HG03457 (cell line): ENCODE data around the gene SH3BP5L.

Source experiments
- ATAC-seq: cut with Tn5 transposase; IDR thresholded peaks from one replicate; pipeline ENCODE4 v1.9.1; 2021; ENCODE audit warnings: moderate number of reproducible peaks; ENCODE audit not compliant: unreplicated experiment

SH3BP5L gene

DNA sequence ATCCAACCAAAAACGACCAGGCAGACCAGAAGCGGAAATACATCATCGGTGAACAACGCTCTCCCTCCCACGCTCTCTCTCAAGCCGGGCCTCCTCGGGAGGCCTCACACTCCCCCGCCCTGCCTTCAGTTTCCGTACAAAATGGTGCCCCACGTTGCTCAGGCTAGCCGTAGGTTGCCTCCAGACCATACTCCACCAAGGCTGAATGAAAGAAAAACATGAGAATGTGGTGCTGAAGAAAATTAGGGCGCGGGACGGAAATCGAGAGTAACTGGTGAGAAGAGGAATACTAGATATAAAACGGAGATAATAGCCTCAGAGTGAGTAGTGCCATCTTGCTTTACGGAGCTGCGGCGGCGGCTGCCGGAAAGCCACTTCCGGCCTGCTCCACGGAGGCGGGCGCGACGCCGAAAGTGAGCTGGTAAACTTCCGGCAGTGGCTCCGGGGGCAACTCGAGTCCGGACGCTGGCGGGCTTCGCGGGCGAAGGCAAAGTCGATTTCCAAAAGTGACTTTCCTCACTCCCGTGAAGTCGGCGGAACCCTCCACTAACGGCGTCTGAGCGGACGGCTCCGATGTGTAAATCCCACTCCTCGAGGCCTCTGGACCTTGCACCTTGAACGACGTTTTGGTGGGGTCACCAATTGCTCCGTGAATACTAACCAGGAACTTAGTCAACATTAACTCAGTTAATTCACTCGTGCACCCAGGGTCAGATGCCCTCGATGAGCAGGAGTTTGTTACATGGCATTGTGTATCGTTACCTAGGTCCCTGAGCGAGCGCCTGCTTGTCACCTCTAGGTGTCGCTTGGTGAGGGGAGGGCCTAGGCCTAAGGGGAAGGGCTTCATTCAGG is at the start of gene SH3BP5L:
Gene SH3BP5L (minus strand): TSS at position 7 of the 852 bp plus-strand sequence. CDS start 980 bp downstream, outside the sequence.
- peak; percentile 92 for ATAC-seq

DNA sequence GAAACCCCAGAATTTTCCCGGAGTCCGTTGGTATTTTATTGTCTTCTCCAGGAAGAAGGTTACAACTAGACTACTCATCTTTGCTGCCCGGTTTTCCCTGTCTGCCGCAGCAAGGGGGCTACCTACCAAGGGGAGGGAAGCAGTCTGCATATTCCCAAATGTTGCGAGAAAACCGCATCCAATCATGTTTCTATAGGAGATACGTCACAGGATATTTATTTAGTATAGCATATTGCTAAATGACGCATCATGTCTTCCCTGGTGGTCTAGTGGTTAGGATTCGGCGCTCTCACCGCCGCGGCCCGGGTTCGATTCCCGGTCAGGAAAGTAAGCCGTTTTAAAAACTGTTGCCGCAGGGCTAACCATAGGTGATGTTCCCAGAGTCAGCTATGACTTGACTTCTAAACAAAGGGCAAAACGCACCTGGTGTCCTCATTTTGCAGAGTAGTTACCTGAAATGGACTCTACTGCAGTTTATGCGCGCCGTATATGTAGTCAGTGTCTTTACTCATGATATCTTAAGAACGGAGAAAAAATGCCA is 48.3 kb upstream of the SH3BP5L start:
- peak; percentile 62 for ATAC-seq

DNA sequence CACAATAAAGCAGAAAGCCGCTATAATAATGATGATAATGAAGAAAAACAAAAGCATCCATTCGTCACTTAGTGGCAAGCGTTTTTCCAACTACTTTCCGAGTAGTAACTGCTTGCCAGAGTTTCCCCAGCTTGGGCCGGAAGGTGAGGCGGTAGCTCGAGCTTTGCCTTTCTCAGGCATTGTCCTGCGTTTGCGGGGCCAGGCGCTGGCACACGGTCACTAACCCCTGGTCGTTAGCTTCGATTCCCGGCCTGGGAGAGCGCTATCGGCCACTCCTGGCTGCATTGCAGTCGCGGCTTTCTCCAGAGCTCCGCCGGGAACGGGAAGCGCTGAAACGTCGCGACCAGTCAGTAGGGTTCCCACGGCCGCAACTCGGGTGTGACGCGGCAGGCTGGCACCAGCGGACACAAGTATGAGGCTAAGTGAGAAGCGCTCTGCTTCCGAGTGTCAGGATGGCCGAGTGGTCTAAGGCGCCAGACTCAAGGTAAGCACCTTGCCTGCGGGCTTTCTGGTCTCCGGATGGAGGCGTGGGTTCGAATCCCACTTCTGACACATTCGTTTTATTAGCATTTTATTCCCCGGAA is 47.8 kb upstream of the SH3BP5L start:
- ATAC-seq = peak; percentile 68

DNA sequence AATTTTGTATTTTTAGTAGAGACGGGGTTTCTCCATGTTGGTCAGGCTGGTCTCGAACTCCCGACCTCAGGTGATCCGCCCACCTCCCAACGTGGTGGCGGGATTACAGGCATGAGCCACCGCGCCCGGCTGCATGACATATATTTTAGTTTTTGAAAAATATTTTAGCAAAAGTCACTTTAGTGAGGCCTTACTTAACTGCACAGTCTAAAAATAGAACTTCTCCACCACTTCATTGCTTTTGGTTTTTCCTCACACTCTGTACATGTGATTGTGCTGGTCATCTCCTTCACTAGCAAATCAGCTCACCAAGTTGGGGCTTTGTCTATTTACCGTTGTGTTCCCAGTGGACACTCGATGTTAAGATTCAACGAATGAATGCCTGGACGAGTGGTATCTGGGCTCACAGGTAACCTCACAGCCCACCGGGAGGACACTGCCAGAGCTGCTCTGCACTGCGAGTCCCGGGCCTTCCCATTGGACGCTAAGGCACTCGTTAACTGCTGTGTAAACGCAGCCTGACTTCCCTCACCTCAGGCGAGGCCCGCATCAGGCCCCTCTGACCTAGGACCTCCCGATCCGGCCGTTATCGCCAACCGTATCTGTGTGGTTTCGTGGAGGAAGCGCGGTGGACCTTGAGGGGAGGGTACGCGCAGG is 47.2 kb upstream of the SH3BP5L start:
- ATAC-seq = peak; percentile 22

DNA sequence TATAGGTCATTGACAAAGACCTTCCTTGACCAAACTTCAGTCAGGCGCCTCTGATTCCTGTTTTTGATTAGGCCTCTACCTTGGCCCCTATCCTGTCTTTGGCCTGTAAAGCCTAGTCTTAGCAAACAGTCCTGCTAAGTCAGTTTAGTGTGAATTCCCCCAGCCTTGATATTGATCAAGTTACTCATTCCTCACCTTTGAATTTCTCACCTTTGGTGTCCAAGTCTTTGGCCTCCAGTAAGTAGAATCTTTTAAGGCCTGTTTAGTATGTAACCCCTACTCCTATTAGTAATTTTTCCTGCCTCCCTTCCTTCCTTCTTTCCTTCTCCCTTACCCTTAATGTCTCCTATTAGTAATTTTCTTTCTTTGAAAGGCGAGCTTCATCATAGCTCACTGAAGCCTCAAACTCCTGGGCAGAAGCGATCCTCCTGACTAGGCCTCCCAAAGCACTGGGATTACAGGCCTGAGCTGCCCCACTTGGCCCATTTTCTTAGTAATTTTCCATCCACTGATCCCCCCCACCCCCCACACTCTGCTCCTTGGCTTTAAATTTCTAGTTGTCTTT is 46.2 kb upstream of the SH3BP5L start:
- ATAC-seq = no peak

DNA sequence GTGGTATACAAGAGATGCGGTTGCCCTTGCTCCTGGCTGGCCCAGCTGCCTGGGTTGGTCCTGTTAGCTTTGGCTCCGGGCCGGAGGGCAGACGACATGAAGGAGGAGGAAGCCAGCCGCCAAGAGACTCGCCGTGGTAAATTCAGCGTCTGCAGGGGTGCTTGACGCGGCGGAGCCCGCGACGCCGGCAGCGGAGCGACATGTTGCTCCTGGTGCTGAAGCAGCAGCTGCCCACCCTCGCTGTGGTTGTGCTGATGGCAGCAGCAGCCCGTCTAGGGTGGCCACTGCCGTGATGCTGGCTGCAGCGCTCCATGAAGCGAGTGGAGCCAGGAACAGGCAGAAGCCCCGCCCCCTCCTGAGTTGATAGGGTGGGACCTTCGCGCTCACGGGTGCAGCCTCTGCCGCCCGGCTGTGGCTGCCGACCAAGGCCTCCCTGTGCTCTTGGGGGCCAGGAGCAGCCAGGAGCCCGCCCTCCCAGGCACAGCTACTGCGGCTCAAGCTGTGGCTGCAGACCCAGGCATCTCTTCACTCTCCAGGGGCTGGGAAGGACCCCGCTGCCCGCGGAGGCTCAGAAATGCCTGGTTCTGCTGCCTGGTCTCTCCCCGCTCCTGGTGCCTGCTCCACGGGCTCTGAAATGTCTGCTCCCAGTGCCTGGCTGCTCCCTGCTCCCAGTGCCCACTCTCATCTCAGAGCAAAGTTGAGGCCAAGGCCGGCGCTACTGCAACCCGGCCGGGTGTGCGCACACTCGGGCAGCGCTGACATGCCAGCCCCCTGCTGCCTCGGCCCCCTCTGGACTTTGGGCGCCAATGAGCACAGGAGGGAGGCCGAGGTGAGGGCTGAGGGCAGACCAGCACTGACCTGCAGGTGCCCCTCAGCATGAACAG is 37.5 kb upstream of the SH3BP5L start:
- ATAC-seq = peak; percentile 47

DNA sequence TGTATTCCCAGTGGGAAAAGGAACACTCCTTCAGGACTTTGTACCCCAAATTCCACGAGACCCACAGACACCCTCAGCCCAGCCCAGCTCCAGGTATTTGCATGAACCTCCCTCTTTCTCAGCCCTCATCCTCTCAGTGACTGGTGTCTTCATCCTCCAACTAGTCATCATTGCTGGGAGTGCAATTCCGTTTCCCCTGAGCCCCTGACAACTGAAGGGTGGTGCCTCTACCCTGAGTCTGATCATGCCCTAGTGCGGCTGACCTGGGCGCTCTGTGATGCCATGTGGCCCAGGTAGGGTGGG is 36.9 kb upstream of the SH3BP5L start:
- peak; percentile 0 for ATAC-seq

DNA sequence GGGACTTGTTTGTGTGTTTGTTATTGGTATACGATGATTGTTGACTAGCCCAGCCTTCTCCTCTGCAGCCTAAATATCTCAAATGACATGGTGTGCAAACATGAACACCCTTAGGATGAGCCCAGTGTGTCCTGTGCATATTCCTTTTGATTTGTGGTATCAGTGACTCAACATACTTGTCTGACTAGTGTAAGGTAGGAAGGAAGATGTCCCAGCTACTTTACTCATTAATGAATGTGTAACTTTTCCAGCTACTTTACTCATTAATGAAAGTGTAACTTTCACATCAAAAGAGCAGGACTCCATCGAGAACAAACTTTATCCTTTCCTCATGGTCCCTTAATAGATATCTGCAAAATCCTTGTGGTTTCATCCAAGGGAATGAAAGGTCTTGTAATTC is 35.9 kb upstream of the SH3BP5L start:
- no peak for ATAC-seq

DNA sequence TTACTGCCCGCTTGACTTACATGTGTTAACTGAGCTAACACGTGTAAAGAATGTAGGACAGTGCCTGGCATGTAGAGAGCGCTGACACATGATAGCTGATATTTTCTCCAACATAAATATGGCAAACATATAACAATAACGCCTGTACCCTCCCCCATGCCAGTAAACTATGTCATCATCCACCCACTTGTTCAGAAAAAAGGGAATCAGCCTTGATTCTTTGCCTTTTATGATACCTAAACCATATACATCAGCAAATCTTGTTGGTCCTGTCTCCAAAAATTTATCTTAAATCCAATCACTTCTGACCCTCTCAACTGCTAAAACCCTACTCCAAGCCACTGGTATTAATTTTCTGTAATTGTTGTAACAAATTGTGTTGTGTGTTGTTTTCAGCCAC is 34.3 kb upstream of the SH3BP5L start:
- no peak for ATAC-seq

DNA sequence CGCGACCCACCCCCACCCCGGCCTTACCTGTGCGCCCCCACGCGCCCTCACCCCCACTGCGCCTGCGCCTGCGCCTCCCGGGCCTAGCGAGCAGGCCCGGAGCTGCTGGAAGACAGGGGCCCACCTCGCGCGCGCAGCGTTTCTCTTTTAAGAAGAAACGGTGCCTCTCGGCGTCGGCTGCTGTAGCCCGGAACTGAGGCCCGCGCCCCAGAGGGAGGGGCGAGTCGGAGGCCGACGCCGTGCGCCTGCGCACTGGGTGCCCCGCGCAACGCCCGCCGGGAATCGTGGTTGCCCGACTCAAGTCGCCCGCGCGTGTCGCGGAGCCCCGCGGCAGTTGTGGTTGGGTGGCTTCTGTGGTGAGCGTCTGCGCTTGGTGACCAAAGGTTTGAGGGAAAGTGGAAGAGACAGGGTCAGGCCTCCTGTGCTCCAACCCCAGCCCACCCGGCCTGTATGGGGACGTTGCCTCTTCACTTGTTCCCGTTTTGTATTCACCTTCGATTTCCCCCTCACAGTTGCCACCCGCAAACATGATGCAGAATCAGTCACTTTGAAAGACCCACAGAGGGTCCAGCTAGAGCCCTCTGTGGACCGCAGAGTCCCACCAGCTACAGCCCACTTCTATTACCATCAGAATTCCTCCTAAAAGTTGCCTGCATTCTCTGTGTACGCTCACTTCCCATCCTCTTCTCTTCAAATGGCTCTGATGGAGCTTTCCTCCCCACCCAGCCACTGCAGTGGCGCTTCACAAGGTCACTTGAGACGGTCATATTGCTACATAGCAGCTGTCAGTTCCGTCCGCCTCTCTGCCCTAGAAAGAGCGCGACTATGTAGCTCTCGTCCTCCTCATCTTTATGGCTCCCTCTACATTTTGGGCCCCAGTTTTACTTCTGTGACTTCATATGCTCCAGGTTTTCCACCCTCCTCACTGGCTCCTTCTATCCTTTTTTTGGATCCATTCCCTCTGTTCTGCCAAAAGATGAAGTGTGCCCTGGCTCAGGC is 33.5 kb upstream of the SH3BP5L start, which contains the start of gene ZNF692:
Gene ZNF692 (minus strand): TSS at position 195 of the 999 bp plus-strand sequence. CDS start 776 bp downstream, outside the sequence.
- ATAC-seq = peak; percentile 80

DNA sequence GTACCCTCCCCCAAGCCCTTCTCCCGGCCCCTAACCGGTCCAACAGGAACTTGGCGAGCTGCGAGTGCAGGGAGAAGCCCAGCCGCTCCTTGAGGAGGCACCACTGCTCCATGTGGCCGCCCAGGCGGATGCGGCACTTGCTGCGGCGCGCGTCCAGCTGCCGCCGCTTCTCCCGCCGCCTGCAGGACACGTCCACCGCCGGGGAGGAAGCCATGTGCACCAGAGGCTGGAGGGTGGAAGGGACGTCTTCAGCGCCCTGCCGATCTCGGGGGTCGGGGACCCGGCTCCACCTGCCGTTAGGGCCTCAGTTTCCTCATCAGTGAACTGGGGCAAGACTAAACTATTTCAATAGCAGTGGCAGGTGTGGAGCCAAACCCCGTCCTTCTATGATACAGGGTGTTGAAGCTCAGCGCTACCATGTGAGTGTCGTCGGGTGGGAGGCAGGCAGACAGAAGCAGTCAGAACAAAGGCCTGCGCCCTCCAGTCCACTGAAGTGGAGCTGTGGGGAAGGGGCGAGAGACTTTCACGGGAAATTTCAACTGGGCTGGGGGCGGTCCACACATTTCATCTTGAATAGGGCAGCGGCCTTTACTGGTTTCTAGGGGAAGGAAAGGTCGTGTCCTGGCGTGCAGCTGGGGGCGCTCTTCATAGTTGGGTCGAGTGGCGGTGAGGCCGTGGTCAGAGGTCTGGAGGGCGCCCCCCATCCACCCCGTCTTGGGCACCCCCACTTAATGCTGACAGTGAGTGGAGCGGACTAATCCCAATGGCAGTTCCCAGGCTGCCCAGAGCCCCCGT is 32.6 kb upstream of the SH3BP5L start:
- ATAC-seq = peak; percentile 23

DNA sequence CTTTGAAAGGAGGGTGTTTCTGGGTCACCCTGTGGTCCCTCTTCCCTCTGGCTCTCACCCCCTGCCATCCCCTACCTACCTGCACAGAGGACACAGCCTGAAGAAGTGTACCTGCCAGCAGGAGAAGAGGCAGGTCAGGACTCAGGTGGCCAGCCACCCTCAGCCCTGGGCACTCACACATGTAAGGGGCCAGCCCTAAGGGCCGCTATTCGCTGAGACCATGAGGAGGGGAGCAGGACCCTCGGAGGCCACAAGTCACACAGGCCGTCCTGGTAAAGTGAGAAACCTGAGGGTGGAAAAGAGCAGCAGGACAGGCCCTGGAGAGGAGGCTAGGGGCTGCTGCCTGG is 32.0 kb upstream of the SH3BP5L start:
- no peak for ATAC-seq

DNA sequence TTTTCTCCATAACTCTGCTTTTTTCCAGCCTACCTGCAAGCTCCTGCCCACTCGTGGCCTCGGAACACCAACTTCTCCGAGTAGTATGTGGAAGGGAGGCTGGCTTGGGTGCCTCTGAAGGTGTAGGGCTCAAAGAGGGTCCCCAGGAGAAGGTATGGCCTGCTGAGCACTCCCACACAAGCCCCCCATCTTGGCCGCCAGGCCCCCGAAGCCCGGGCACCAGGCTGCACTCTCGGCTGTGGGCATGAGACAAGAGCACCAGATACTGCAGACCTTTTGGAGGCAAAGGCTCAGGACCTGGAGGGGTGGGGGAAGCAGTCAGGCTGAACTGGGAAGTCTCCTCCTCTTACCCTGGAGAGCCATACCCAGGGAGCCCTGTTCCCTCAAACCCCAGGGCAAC is 31.5 kb upstream of the SH3BP5L start:
- ATAC-seq = no peak

DNA sequence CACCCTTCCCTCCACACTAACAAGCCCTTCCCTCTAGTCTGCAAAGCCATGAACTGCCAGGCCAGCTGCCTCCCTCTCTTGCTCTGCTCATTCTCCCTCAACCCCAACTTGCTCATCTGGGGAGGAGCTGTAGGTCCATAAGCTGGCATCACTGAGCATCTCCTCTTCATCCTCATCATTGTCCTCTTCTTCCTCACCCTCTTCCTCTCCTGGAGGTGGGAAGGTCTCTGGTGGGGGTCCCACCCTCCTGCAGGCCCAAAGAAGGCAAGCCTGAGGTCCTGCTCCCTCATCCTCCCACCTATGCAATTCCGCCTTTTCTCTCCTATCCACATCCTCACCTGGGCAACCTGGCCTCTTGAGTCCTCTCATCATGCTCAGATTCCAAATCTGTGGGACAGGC is 30.5 kb upstream of the SH3BP5L start:
- no peak for ATAC-seq

DNA sequence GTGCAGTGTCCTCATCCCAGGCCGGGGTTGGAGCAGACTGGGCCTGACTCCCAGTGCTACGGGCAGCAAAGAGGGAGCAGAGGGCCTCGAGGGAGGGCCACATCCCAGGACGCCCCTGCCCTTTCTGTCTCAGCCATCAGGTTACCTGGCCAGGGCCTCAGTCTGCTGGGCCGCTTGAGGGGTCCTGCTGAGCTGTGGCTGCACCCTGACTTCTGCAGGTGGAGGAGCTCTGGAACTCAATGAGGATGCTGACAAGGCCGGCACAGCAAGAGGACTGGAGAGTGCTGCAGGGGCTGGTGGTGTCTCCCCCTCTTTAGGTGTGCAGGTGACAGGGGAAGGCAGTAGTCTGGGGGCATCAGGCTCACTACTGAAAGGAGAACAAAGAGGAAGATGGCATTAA is 29.9 kb upstream of the SH3BP5L start:
- ATAC-seq = no peak

DNA sequence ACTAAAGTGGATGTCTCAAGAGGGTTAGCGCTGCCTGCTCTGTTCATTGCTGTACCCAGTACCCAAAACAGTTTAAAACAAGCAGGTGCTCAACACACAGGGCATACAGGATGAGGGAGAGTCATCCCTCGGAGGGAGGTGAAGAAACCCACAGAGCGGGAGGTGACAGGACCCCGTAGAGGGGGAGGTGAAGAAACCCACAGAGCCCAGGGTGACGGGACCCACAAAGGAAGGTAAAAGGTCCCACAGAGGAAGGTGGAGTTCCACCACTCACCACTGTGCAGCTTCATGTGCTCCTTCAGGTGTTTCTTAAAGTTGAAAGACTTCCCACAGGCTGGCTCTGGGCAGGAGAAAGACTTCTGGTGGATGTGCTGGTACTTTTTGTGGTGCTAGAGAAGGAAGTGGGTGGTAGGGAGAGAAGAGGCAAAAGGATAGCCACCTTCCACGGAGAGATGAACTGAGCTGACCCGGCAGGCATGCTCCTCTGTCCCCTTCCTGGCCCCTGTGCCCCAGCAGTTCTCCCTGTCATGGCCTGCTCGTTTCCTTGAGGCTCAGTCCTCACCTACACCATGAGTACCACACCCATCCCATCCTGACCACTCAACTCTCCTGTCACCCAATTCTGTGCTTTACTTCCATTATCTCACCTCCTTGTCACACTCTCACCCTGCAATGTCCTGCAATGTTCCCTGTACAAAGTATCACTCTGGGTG is 28.1 kb upstream of the SH3BP5L start:
- no peak for ATAC-seq

DNA sequence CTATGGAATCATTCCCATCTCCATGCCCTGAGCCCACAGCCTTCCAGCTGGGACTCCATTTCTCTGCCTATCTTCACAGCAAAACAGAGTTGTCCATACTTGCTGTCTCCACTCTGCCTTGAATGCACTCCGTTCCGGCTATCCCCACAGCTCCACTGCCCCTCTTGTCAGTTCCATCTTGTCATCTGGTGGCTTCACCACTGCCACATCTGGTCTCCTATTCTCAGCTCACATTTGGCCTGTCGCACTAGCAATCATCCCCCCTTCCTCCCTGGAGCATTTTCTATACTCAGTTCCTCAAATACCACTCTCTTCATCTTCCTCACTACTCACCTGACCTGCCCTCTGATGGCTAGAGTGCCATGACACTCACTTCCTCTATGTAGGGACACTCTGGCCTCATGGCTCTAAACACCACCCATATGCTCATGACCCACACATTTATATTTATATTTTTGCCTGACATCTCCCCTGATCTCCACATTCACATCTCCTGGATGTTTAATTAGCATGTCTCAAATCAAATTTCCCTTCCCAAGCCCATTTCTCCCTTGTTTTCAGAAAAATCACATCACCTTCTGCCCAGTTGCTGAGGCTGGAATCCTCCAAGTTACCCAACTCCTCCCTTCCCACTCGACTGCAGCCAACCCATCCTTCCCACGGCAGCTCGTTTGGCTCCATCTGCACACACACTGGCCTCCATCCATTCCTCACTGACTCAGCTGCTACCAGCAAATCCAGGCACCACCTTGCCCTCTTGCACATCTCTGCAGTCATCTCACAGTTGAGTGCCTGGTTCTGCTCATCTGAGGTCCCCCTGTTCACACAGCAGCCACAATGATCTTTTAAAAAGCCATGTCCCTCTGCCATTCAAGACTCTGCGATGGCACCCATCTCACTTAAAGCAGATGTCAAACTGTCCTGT is 27.0 kb upstream of the SH3BP5L start:
- ATAC-seq = no peak
